Neural cell (in vitro differentiated cells): ENCODE data around the gene ANAPC2. TPM values are rescaled to one million over a fixed set of nuclear protein-coding genes. Genes with fewer than 3 reads are reported as not detected.

Source experiments
- H2AFZ ChIP-seq: fragments of 200-600, 300-800 bp; sonication (generic), shearing (Covaris generic); 2 replicates; pipeline ENCODE4 v1.6.0; 2014; ENCODE audit warnings: low read depth, mild to moderate bottlenecking, antibody characterized with exemption, low read length, moderate library complexity
- H3F3A ChIP-seq: fragments of 200-600 bp; shearing (Covaris generic); 2 replicates; pipeline ENCODE4 v1.6.1; 2016; ENCODE audit warnings: mild to moderate bottlenecking, moderate library complexity, mixed read lengths, antibody characterized with exemption, low read length; ENCODE audit not compliant: insufficient read depth, poor library complexity, severe bottlenecking
- H3K27ac ChIP-seq: fragments of 200-600, 300-800 bp; sonication (generic), shearing (Covaris generic); 2 replicates; pipeline ENCODE4 v1.5.1; 2014; ENCODE audit warnings: mild to moderate bottlenecking, low read length, moderate library complexity
- H3K27me3 ChIP-seq: fragments of 300-800, 200-600 bp; sonication (generic), shearing (Covaris generic); 2 replicates; pipeline ENCODE4 v1.6.0; 2014; ENCODE audit warnings: mild to moderate bottlenecking, low read depth, low read length, moderate library complexity; ENCODE audit not compliant: insufficient read depth
- H3K36me3 ChIP-seq: fragments of 300-800, 200-600 bp; sonication (generic), shearing (Covaris generic); 2 replicates; pipeline ENCODE4 v1.5.1; 2014; ENCODE audit warnings: mild to moderate bottlenecking, antibody characterized with exemption, low read length, moderate library complexity; ENCODE audit not compliant: insufficient read depth
- H3K4me2 ChIP-seq: fragments of 300-800, 200-600 bp; sonication (generic), shearing (Covaris generic); 2 replicates; pipeline ENCODE4 v1.6.0; 2014; ENCODE audit warnings: mild to moderate bottlenecking, low read length
- H3K4me3 ChIP-seq: fragments of 300-800, 200-600 bp; sonication (generic), shearing (Covaris generic); 2 replicates; pipeline ENCODE4 v1.5.1; 2014; ENCODE audit warnings: mild to moderate bottlenecking, low read length, moderate library complexity
- H3K79me2 ChIP-seq: fragments of 200-600 bp; shearing (Covaris generic); replicated peaks from 2 replicates; pipeline ENCODE4 v1.6.0; 2014; ENCODE audit warnings: mild to moderate bottlenecking, low read length, moderate library complexity; ENCODE audit not compliant: insufficient read depth
- H3K9ac ChIP-seq: fragments of 300-800, 200-600 bp; sonication (generic), shearing (Covaris generic); 2 replicates; pipeline ENCODE4 v1.6.1; 2016; ENCODE audit warnings: mild to moderate bottlenecking, low read length, mixed read lengths
- H3K9me2 ChIP-seq: fragments of 200-600 bp; shearing (Covaris generic); 2 replicates; pipeline ENCODE4 v1.6.1; 2016; ENCODE audit warnings: mild to moderate bottlenecking, low read length, mixed read lengths; ENCODE audit not compliant: insufficient read depth
- H3K9me3 ChIP-seq: fragments of 200-600, 300-800 bp; sonication (generic), shearing (Covaris generic); 2 replicates; pipeline ENCODE4 v1.6.1; 2016; ENCODE audit warnings: mild to moderate bottlenecking, mixed run types, low read length, moderate library complexity, mixed read lengths
- H4K20me1 ChIP-seq: fragments of 200-600 bp; shearing (Covaris generic); 2 replicates; pipeline ENCODE4 v1.6.1; 2016; ENCODE audit warnings: mild to moderate bottlenecking, mixed run types; ENCODE audit not compliant: insufficient read depth
- CTCF ChIP-seq: fragments of 450-650 bp; IDR thresholded peaks from 2 replicates; pipeline ENCODE4 v1.5.1; 2014; ENCODE audit warnings: antibody characterized with exemption, mild to moderate bottlenecking, moderate library complexity; ENCODE audit not compliant: poor library complexity, severe bottlenecking
- EP300 ChIP-seq: fragments of 450-650 bp; conservative IDR thresholded peaks from 2 replicates; pipeline ENCODE4 v1.6.1; 2014; ENCODE audit warnings: antibody characterized with exemption, mild to moderate bottlenecking, moderate library complexity; ENCODE audit not compliant: poor library complexity, severe bottlenecking
- EZH2 ChIP-seq: fragments of 200-600, 300-800 bp; shearing (Covaris generic), sonication (generic); IDR thresholded peaks from 2 replicates; pipeline ENCODE4 v1.6.1; 2014; ENCODE audit warnings: antibody characterized with exemption, low read length, borderline replicate concordance, mild to moderate bottlenecking; ENCODE audit not compliant: insufficient read depth, poor library complexity, severe bottlenecking
- MXI1 ChIP-seq: fragments of 450-650 bp; conservative IDR thresholded peaks from 2 replicates; pipeline ENCODE4 v1.6.1; 2014; ENCODE audit warnings: antibody characterized with exemption, mild to moderate bottlenecking; ENCODE audit not compliant: poor library complexity, severe bottlenecking
- POLR2AphosphoS5 ChIP-seq: IDR thresholded peaks from 2 replicates; pipeline ENCODE4 v1.6.1; 2012
- RAD21 ChIP-seq: fragments of 450-650 bp; conservative IDR thresholded peaks from 2 replicates; pipeline ENCODE4 v1.6.1; 2014; ENCODE audit warnings: antibody characterized with exemption, mild to moderate bottlenecking, moderate library complexity
- SMC3 ChIP-seq: fragments of 450-650 bp; conservative IDR thresholded peaks from 2 replicates; pipeline ENCODE4 v1.6.1; 2014; ENCODE audit warnings: antibody characterized with exemption, mild to moderate bottlenecking, moderate library complexity; ENCODE audit not compliant: poor library complexity
- TAF1 ChIP-seq: IDR thresholded peaks from 2 replicates; pipeline ENCODE4 v1.6.1; 2012; ENCODE audit warnings: low read depth
- polyA plus RNA-seq: library from polyadenylated mRNA; depleted of rRNA; stranded (reverse); fragments of >200 nt; gene quantifications from 2 replicates; pipeline ENCODE4 v1.2.3, GENCODE V29; 2014
- TF ChIP-seq, protein P1 (sequence below): IDR thresholded peaks from 2 replicates; pipeline ENCODE4 v1.6.1; 2012; ENCODE audit warnings: borderline replicate concordance

Gene ANAPC2
- polyA plus RNA-seq, 1 donor from 2014 or later, result 38.1 TPM

- Histone ChIP-seq H4K20me1 (no peaks in the 10 kb centered on the region), H3F3A (no peaks in the 10 kb centered on the region), H3K9me3 (no peaks in the 10 kb centered on the region), H2AFZ (no peak overlapping the region), H3K27ac (no peak overlapping the region), H3K27me3 (no peaks in the 10 kb centered on the region), H3K9me2 (no peaks in the 10 kb centered on the region), H3K9ac (no peak overlapping the region), H3K79me2 (no peaks in the 10 kb centered on the region), H3K36me3 (no peaks in the 10 kb centered on the region), H3K4me3 (no peak overlapping the region), H3K4me2 (no peak overlapping the region)
- TF ChIP-seq, protein P1, sequence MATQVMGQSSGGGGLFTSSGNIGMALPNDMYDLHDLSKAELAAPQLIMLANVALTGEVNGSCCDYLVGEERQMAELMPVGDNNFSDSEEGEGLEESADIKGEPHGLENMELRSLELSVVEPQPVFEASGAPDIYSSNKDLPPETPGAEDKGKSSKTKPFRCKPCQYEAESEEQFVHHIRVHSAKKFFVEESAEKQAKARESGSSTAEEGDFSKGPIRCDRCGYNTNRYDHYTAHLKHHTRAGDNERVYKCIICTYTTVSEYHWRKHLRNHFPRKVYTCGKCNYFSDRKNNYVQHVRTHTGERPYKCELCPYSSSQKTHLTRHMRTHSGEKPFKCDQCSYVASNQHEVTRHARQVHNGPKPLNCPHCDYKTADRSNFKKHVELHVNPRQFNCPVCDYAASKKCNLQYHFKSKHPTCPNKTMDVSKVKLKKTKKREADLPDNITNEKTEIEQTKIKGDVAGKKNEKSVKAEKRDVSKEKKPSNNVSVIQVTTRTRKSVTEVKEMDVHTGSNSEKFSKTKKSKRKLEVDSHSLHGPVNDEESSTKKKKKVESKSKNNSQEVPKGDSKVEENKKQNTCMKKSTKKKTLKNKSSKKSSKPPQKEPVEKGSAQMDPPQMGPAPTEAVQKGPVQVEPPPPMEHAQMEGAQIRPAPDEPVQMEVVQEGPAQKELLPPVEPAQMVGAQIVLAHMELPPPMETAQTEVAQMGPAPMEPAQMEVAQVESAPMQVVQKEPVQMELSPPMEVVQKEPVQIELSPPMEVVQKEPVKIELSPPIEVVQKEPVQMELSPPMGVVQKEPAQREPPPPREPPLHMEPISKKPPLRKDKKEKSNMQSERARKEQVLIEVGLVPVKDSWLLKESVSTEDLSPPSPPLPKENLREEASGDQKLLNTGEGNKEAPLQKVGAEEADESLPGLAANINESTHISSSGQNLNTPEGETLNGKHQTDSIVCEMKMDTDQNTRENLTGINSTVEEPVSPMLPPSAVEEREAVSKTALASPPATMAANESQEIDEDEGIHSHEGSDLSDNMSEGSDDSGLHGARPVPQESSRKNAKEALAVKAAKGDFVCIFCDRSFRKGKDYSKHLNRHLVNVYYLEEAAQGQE, result no peak
- TF ChIP-seq EZH2, result no peak
Observed at GRCh38 chr9:137179761-137180160, 8.6 kb downstream of the ANAPC2 start.

GRCh38 chr9:137178939-137179630, 9.3 kb downstream of the ANAPC2 start:
- Histone ChIP-seq H3K9me3 (no peaks in the 10 kb centered on the region), H3K27me3 (no peaks in the 10 kb centered on the region), H3K27ac (no peak overlapping the region), H3K4me3 (no peak overlapping the region), H3K9ac (no peak overlapping the region), H3K9me2 (no peaks in the 10 kb centered on the region), H2AFZ (no peak overlapping the region), H4K20me1 (no peaks in the 10 kb centered on the region), H3K79me2 (no peaks in the 10 kb centered on the region), H3K4me2 (no peak overlapping the region), H3K36me3 (no peaks in the 10 kb centered on the region), H3F3A (no peaks in the 10 kb centered on the region)
- TF ChIP-seq CTCF (no peak), MXI1 (no peak), TAF1 (no peak), EP300 (no peak), POLR2AphosphoS5 (no peak), SMC3 (no peak), EZH2 (no peak), RAD21 (no peak)
- TF ChIP-seq, protein P1, result no peak
